GM10248 (cell line): ENCODE measurements around the gene NDOR1.

ENCODE experiments used
- CTCF ChIA-PET: fragments of 300-600 bp; sonication (Branson Sonifier 250); formaldehyde crosslinking; extraction: SDS; loops from one replicate; lab custom pipeline; 2021; ENCODE audit warnings: antibody characterized with exemption; lab: Yijun Ruan, JAX
- POLR2A ChIA-PET: fragments of 350-650 bp; sonication (Branson Sonifier 250); formaldehyde crosslinking; extraction: SDS; loops from one replicate; lab custom pipeline; 2020; ENCODE audit warnings: antibody characterized with exemption; lab: Yijun Ruan, JAX
- DNase-seq: peaks from one replicate; pipeline ENCODE4 v3.0.0; 2012; ENCODE audit errors: extremely low spot score
- CTCF ChIP-seq: IDR thresholded peaks from 2 replicates; pipeline ENCODE4 v1.5.1; 2012; ENCODE audit warnings: mild to moderate bottlenecking, low read depth; ENCODE audit errors: extremely low read depth, missing control alignments, control extremely low read depth

The NDOR1 gene

GRCh38 chr9:137160054-137160425 is 45.5 kb upstream of the NDOR1 start:
- TF ChIP-seq CTCF, result no peak
- POLR2A ChIA-PET, result no interaction called here
- CTCF ChIA-PET, result interaction anchor here (1.6 kb wide), 1 partner anchor 77 kb away, joined by 4 read pairs; no protein-coding TSS in a partner anchor
- no peak for DNase-seq

GRCh38 chr9:137160716-137161557 is 44.6 kb upstream of the NDOR1 start:
- POLR2A ChIA-PET, result no interaction called here
- no peak for TF ChIP-seq CTCF
- CTCF ChIA-PET, result interaction anchor here (1.6 kb wide), 1 partner anchor 76 kb away, joined by 4 read pairs; no protein-coding TSS in a partner anchor
- DNase-seq, result no peak

GRCh38 chr9:137161558-137162486 is 43.7 kb upstream of the NDOR1 start:
- no peak for TF ChIP-seq CTCF
- DNase-seq, result no peak
- POLR2A ChIA-PET, result no interaction called here
- CTCF ChIA-PET, result no interaction called here

- ChIA-PET POLR2A (no interaction called here), CTCF (interaction anchor here (1.1 kb wide), 1 partner anchor 26 kb away, joined by 4 read pairs; the partner anchor contains the start of genes ANAPC2 and SSNA1)
- no peak for TF ChIP-seq CTCF
- no peak for DNase-seq
These were observed 42.8 kb upstream of the NDOR1 start for GRCh38 chr9:137162505-137163364.

GRCh38 chr9:137163365-137163715 is 42.2 kb upstream of the NDOR1 start:
- ChIA-PET POLR2A (no interaction called here), CTCF (interaction anchor here (1.1 kb wide), 1 partner anchor 25 kb away, joined by 4 read pairs; the partner anchor contains the start of genes ANAPC2 and SSNA1)
- no peak for TF ChIP-seq CTCF
- DNase-seq, result no peak
